NCI-H460 (cell line): Measurements from ENCODE around the gene GDAP1L1. TPM values are rescaled to one million over a fixed set of nuclear protein-coding genes. Genes with fewer than 3 reads are reported as not detected.
A peak's percentile ranks its signal among the peaks of the same experiment; 100 is the strongest.

Source experiments
- DNase-seq: peaks from one replicate; pipeline ENCODE4 v3.0.0-alpha.2; 2016; ENCODE audit warnings: low read depth; ENCODE audit errors: extremely low read depth
- total RNA-seq: library from RNA; depleted of rRNA; stranded (reverse); fragments of >200 nt; shearing (Covaris generic); gene quantifications from 2 replicates; pipeline ENCODE4 v1.2.3, GENCODE V29; 2014

The GDAP1L1 gene
- total RNA-seq, 1 experiment from 2014 or later = not detected

DNA sequence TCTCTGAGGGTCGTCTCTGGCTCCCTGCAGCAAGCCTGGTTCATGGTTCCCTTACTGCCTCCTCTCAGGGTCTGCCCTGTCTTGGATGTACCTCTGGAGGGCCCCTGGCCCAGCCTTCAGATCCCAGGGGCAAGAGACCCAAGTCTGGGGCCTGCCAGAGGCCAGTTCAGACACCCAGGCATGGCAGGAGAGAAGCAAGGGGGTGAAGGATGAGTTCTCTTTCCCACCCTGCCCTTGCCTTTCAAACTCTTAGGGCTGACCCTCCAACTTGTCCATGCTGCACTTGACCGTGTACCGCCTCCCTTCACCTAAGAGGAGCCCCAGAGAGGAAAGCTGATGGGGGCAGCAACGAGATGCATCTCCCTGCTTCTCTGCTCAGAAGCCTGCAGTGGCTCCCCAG, 4.2 kb downstream of the GDAP1L1 start:
- no peak for DNase-seq

DNA sequence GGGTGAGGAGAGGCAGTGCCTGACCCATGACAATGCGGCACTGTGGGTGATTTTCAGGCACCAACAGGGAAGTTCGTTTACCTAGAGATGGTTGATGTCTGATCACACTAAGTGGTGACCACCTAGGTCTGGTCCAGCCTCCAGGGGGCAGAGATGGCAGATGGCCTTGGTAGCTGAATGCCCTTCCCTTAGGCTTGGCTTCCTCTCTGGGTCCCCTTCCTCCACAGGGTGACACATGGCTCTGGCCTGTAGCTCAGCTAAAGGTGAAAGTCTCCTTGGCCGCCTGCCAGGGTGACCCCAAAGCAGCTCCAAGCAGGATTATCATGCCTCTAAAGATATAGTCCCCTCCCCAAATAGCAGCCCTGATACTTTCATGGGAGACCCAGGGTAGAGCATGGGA, 6.4 kb downstream of the GDAP1L1 start:
- DNase-seq = no peak

DNA sequence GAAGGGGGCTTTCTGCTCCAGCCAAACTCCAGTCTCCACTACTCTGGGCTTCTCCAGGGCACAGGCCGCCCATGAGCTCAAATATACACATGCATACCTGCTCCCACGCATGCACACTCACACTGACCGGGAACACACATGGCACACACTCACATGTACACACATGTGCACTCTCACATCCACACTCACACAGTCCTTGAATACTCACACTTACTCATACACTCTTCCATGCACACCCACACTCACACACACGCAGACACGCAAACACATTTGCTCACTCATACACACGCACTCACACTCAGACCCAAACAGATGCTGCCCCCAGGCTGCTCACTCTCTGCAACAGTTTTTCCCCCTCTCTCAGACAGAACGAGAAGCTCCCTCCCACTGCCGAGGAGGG, 7.0 kb downstream of the GDAP1L1 start:
- DNase-seq = no peak

DNA sequence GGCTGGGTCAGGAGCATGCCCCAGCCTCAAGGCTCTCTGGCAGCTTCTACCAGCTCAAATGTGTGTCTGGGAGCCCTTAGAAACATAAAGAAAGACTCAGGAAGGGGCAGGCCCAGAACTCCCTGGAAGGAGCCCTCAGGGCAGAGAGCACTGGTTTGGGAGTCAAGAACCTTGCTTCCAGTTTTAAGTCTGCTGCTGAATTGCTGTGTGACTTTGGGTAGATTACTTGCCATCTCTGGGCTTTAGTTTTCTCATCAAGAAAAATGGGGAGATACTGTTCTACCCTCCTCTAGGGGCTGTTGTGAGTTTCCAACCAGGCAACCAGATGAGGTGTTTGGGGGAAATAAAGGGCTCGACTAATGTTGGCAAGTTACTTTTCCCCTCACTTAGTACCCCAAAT, 8.8 kb downstream of the GDAP1L1 start:
- DNase-seq = no peak

DNA sequence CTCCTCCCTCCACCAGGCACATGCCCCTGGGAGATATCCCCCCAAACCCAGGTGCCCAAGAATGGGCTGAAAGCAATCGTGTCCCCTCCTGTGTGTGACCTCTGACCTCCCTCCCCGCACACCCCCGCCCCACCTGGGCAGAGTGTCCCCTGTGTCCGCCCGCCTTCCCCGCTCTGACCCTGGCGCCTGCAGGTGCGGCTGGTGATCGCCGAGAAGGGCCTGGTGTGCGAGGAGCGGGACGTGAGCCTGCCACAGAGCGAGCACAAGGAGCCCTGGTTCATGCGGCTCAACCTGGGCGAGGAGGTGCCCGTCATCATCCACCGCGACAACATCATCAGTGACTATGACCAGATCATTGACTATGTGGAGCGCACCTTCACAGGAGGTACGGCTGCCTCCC, 9.9 kb downstream of the GDAP1L1 start:
- no peak for DNase-seq

DNA sequence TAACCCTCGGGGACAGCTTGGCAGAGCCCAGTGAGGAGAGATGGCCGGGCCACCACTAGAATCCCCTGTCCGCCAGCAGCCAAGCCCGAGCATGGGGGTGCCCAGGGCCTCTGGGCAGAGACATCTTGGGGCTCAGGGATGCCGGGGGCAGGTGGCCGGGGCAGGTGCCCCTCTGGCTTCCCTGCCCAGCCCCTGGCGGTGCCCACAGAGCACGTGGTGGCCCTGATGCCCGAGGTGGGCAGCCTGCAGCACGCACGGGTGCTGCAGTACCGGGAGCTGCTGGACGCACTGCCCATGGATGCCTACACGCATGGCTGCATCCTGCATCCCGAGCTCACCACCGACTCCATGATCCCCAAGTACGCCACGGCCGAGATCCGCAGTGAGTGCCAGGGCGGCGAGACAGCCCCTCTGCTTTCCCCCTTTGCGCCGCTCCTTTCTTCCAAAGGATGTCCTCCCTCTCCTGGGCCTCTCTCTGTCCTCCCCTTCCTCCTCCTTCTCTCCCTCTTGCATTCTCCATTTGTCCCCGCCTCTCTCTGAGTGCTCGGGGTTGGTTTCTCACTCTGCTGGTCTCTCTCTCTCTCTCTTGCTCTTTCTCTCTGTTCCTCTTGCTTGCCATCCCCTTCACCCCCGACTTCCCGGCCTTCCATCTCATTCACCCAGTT, 11.2 kb downstream of the GDAP1L1 start:
- DNase-seq = no peak

DNA sequence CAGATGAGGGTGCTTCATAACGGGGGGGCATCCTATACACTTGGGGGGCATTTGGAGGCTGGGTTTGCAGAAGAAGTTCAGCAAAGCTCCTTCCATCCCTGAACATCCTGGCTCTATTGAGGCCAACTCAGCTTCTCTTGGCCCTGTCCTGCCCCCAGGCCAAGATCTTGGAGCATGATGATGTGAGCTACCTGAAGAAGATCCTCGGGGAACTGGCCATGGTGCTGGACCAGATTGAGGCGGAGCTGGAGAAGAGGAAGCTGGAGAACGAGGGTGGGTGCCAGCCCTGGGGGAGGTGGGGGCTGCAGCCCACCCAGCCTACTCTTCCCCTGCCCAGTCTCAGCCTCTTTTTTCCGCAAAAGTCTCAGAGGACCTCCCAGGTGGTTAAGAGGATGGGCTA, 17.2 kb downstream of the GDAP1L1 start:
- DNase-seq = no peak

DNA sequence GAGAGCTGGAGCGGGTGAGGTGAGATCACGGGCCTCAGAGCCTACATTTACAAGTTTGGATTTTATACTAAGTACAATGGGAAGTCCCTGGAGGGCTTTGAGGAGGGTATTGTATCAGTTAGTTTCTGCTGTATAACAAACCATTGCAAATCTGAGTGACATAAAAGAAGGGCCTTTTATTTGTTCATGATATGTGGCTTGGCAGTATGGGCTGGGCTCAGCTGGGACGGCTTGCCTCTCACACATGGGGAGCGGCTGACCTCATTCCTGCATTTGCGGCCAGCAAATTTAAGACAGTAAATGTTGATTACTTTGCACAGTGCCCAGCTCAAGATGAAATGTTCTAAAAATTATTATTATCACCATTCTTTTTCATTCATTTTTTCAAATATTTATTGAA, 21.7 kb downstream of the GDAP1L1 start:
- no peak for DNase-seq

DNA sequence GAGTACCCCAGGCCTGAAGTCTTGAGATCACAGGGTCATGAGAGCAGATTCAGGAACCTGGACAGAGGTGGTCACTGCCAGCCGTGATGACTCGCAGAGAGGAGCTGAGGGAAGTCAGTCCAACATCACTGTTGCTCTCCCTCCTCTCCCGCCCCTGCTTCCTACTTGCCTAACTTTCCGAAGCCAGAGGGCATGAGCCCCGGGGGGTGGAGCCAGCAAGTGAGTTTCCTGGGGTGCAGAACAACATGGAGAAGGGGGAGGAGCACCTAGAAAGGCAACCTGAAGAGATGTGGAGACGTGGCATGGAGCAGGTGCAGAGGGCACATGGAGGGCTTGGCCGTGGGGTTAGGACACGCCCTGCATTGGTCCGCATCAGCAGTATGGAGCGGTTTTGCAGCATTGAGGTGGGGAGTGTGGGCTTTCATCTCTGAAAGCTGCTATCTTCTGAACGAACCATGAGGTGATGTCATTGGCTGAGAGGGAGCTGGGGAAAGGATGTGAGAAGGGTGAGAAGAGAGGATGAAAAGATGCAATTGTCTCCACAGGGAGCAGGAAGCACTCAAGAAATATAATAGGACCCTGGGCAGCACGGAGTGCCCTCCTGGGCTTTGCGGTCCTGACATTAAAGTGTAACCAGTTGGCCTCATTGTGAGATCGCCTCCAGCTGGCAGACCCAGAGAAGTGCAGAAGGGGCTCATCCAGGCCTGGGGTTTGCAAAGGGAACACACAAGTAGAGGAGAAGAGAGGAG, 25.0 kb downstream of the GDAP1L1 start:
- no peak for DNase-seq

DNA sequence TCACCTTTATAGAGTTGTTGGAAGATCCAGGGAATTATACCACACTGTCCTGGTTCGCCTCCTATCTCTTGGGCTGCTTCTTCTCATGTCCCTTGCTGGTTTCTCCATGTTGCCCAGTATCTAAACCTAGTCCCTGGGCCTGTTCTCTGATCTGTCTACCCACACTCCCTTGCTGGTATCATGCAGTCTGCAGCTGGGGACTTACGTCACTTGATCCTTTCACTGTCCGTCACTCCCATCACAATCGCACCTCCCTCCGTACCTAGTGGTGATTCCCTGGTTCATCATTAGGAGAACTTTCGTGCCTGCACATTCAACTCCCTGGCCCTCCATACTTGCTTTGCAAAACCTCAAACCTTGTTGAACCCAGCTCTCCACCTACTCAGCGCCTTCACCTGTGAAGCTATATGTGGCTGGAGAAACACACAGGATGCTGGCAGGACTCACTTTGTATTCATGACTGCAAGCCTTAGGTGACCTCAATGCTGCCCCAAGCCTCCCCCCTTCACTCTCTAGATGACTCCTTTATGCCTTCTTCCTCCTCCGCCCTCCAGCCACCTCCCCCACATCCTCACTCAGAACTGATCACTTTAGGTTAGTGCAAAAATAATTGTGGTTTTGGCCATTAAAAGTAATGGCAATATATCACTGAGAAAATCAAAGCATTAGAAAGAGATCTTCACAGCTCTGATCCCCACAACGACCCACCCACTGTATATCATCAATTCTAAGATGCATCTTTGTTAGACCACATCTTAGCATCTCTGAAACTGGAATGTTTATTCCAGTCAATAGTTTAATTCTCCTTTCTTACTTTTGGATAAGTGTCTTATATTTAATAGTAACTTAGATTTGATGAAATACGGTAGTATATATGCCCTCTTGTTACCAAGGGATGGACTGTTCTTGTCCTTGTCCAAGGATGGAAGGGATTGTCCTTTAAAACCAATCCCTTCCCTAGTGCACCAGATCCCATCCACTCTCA, 26.4 kb downstream of the GDAP1L1 start:
- no peak for DNase-seq

DNA sequence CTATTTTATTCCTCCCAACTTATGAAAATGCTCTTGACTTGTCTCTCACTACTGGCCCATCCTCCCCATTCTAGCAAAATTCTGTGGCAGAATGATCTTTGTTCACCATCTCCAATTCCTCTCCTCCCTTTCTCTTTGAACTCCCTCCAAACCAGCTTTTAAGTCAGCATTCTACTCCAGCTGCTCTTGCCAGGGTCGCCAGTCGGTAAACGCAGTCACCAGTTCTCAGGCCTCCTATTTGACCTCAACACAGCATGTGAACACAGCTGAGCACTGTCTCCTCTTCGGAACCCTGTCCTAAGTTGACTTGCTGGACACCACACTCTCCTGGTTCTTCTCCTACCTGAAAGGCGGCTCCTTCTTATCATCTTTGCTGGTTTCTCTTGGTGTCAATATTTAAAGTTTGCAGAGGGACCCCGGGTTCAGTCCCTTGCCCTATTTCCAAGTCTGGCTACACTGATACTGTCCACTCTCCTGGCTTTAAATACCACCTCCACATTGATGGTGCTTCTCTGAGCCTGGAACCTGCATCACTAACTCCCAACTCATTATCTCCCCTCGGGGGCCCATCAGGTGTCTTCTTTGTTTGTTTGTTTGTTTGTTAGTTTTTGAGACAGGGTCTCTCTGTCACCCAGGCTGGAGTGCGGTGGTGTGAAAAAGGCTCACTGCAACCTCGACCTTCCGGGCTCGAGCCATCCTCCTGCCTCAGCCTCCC, 27.4 kb downstream of the GDAP1L1 start:
- no peak for DNase-seq

DNA sequence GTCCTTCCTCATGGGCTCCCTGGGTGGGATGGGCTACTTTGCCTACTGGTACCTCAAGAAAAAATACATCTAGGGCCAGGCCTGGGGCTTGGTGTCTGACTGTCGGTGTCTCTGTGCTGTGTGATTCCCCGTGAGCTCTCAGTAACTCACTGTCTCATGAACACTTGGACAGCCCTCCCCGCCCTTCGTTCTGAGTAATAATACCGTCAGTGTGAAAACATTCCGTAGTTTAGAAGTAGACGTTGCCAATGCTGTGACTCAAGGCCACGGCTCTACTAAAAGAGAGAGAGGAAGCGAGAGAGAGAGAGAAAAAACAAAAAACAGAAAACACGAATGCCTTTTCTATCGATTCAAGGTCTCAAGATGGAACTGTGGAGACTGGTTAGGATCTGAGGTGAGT, 32.1 kb downstream of the GDAP1L1 start:
- peak; percentile 19 for DNase-seq

DNA sequence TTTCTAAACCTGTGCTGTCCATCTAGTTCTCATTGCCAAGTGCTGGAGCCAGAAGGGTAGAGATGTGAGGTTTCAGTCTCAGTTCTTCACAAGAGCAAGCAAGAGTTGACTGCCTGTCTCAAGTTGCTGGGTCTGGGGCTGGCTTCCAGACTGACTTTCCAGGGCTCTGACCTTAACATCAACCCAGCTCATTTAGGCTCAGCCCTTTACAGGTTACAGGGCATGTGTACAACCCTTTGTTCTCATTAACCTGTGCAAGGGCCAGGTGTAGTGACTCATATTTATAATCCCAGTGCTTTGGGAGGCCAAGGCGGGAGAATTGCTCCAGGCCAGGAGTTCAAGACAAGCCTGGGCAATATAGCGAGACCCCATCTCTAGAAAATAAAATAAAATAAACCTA, 33.3 kb downstream of the GDAP1L1 start:
- DNase-seq = no peak

DNA sequence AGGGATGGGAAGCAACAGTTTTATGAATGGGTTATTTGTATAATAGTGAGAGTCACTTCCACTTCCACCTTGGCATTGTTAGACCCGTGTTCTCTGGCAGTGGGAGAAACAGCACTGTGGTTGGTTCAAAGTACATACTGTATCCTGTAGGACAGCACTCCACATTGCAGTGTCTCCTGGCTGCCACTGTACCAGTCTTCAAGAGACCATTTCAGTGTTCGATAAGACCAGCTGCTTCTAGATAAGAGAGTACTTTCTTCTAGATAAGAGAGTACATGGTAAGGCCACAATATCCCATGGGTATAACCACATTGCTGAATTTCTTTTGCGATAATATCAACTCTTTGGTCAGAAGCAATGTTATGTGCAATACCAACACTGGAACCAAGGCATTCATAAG, 35.1 kb downstream of the GDAP1L1 start:
- no peak for DNase-seq

DNA sequence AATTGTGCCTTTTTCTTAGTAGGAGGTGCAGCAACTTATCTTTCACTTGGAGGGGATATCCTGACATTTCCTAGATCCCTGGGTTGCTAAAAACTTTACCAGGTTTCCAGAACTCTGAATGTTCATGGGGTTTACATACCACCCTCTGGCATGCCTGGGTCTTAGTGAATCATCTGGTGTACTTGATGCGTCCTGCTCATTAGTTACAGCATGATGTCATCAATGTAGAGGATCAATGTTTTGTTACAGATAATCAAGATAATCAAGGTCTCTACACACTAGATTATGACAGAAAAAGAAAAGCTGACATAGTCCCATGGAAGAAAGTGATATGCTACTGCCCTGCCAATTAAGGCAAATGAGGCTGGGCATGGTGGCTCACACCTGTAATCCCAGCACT, 36.9 kb downstream of the GDAP1L1 start:
- no peak for DNase-seq

DNA sequence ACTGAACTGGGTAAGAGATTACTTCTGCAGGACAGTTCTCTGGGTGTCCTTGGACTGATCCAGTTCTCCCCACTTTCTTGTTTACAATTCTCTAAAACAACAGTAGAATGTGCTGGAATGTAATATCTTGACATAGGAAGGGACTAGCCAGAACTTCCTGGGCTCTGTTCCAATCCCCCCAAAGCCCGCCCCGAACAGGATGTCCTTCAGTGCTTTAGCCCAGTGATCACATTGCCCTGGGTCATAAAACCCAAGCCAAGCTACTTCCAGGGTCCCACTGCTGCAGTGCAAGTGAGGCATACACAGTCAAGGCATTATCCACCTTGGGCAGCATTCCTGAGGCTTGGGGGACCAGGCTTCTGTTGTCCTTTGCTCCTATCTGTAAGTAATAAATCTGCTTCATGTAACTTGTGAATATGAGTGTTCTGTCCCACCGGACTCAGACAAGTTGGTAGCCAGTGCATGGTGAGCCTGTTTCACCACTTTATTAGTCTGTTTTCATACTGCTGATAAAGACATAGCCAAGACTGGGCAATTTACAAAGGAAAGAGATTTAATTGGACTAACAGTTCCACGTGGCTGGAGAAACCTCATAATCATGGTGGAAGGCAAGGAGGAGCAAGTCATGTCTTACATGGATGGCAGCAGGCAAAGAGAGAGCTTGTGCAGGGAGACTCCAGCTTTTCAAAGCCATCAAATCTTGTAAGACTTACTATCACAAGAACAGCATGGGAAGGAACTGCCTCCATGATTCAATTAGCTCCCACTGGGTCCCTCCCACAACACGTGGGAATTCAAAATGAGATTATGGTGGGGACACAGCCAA, 40.4 kb downstream of the GDAP1L1 start:
- no peak for DNase-seq

DNA sequence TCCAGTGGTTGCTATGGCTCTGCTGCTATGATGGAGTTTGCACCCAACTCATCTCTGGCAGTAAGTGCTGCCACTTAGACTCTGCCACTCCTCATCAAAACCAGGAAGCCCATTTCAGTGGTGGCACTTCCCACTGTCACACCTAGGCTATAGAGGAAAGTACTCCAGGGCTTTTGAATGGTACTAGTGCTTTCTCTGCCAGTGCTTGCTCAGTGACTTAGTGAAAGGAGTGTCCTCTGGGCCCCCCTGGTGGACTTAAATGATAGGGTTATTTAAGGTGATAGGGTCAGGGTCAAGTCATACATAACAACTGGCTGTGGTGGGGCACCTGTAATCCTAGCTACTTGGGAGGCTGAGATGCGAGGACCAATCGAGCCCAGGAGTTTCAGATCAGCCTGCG, 41.1 kb downstream of the GDAP1L1 start:
- no peak for DNase-seq

DNA sequence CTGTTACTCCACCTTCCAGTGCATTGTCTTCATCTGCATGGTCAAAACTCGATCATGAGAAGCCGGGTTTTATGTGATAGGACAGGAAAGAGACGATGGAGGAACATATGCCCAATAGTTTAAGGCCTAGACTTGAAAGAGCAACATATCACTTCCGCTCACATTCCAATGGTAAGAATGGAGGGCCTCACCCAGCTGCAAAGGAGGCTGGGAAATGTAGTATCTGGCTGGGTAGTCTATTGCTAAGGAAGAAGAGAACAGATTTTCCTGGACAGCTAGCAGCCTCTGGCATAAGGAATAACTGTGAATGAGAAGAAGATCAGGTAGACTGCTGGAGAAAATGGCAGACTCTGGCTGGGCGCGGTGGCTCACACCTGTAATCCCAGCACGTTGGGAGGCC, 44.6 kb downstream of the GDAP1L1 start:
- no peak for DNase-seq

DNA sequence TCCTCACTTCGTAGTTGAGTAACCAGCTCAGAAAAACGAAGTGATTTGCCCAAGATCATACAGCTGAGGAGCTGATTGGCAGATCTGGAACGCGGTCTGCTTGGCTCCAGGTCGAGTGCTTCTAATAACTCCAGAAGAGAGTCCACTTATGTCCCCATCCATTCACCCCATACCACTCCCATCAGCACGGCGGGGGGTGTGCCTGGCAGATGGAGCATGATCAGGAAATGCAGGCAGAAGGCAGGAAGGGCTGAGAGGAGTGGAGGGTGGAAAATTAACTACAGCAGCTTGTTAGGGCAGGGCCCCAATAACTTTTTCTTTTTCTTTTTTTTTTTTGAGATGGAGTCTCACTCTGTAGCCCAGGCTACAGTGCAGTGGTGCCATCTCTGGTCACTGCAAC, 48.9 kb downstream of the GDAP1L1 start:
- DNase-seq = no peak

DNA sequence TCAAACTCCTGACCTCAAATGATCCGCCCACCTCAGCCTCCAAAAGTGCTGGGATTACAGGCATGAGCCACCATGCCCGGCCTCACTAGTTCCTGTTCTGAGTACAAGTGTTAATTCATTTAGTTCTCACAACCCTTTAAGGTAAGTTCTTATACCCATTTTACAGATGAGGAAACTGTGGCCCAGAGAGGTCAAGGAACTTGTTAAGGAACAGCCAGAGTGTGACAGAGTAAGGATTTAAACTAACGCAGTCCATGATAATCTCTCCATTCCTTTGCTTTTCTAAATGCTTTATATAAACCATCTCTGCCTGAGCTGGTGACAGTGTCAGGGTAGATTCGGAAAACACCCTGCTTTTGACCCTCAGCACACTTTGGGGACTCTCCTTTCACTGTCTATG, 50.6 kb downstream of the GDAP1L1 start:
- DNase-seq = no peak
